Stimulated activated CD4-positive, alpha-beta T cell treated with anti-CD3 and anti-CD28 coated beads, TNF-alpha, amount 100 ng/mL, for 1 hour (primary cell): ENCODE measurements around the gene LRRFIP1.
"Not testable (repeated sequence)": the region's sequence is repeated elsewhere in the genome, so short reads cannot be mapped to it uniquely, and the experiment has no call there.

Source experiments
- DNase-seq, 3 donors: peaks; one replicate each; pipeline ENCODE4 v3.0.0-alpha.2; 2020; ENCODE audit warnings: low read depth in 3 of 3, low spot score in 1 of 3

The LRRFIP1 gene

DNA sequence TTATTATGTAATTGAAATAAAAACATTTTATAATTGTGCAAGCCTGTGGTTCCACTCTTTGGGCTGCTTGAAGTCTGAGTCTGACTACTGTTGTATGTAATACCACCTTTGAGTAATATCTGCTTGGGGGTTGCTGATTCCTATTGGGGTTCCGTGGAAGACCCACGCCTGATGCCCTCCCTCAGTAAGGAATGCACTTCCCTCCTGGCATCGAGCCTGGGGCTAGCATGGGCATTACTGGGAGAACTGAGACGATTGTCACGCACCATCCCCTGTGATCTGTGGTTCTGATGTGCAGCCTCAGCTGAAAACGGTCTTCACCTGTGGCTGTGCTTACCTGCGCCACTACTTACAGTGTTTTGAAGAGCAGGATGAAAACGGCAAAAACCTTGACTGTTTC, 138.5 kb downstream of the LRRFIP1 start:
- DNase-seq: no peak

- no peak for DNase-seq
Measured at GRCh38 chr2:237766340-237766739, 139.0 kb downstream of the LRRFIP1 start.

GRCh38 chr2:237772513-237772912, 145.1 kb downstream of the LRRFIP1 start:
- DNase-seq: no peak

DNA sequence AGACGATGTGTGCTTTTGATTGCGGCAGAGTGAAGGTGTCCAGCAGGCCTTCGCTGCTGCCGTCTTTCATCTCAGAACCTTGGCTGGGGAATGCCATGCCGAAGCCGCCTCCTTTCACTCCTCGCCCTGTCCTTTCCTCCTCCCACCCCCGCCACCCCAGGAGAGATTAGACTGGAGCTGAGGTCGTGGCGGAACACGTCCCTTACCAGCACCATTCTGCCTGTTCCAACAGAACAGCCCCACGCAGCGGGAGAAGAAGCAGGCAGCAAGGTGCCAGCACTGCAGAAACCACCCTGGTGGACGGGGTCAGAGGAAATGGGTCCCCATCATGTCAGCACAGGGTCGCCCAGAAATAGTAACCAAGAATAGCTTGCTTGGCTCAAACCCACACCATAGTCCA, 146.4 kb downstream of the LRRFIP1 start:
- no peak for DNase-seq

- peak in 1 of 3 donors; percentile 10 for DNase-seq
Measured at GRCh38 chr2:237774811-237775553, 147.6 kb downstream of the LRRFIP1 start.

GRCh38 chr2:237779521-237779920, 152.1 kb downstream of the LRRFIP1 start:
- no peak for DNase-seq

DNA sequence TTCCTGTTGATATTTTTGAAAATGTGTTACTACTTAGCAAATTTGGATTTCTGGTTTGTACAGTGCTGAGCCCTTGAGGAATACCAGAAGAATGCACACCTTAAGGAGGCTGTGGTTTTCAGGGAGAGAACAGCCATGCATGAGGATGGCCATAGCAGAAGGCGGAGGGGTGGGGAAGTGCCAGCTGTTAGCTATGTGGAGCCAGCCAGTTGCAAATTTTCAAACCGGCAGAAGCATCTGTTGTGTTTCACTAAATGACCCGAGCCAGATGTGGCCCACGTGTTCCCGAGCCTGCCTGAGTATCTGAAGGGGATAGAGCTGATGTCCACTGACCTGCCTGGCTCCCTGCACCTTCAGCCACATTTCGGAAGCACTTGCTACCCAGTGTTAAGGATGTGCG, 154.8 kb downstream of the LRRFIP1 start:
- DNase-seq: no peak

DNA sequence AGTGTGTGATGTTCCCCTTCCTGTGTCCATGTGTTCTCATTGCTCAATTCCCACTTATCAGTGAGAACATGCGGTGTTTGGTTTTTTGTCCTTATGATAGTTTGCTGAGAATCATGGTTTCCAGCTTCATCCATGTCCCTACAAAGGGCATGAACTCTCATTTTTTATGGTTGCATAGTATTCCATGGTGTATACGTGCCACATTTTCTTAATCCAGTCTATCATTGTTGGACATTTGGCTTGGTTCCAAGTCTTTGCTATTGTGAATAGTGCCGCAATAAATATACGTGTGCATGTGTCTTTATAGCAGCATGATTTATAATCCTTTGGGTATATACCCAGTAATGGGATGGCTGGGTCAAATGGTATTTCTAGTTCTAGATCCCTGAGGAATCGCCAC, 156.3 kb downstream of the LRRFIP1 start:
- not testable (repeated sequence) for DNase-seq

DNA sequence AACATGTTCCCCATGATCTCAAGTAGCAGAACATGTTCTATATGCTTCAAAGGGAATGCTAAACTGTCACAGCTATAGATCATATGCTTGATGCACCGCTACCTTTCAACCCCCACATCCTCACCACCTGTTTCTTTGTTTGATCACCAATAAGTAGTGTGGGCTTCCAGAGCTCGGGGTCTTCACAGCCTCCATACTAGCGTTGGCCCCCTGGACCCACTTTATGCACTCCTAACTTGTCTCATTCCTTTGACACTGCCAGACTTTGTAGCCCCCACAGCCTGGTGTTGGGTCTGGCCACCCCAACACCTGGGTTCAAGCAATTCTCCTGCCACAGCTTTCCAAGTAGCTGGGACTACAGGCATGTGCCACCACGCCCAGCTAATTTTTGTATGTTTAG, 159.5 kb downstream of the LRRFIP1 start:
- DNase-seq: no peak

DNA sequence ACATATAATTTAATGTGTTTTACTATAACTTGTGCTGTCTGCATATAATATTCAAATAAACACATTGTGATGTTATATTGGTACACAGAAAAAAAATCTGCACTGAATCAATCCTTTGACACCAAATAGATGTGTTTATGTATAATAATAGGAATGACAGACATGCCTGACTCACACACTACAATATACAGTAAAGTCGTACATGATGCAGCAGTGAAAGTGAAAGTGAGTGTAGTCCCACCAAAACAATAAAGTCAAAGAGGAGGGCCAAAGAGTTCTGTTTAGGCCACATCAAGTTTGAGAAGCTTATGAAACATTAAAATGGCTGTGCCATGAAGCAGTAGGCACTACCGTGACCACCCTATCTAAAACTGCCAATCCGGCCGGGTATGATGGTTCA, 163.0 kb downstream of the LRRFIP1 start:
- DNase-seq: no peak

DNA sequence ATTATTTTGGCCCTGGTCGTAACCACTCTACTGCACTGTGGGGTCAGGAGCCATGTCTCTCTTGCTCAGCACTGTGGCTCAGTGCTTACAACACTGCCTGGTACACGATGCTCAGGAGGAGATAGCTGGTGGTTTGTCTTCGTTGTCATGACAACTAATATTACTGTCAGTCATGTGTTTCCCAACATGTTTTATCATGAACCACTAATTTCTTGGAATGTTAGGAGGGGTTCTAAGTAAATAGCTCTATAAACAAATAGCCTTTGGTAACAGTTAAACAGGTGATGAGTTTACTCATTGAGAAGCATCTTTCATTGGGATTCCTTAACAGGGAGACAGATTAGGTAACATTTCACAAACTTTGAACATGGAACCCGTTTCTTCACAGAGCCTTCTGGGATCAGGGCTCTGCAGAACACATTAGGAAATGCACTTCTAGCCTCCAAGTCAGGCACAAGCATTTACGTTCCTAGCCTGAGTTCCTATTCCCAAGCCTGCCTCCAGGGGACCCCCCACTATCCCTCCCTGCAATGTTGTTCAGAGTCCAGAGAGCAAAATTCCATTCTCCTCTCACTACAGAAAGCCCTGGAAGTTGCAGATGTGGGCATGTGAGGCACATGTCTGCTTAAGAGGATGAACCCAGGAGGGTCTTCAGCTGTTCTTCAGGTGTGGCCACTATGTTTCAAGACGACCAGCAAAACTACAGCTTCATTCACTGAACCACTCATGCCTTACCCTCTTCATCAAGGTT, 164.8 kb downstream of the LRRFIP1 start:
- DNase-seq: no peak

DNA sequence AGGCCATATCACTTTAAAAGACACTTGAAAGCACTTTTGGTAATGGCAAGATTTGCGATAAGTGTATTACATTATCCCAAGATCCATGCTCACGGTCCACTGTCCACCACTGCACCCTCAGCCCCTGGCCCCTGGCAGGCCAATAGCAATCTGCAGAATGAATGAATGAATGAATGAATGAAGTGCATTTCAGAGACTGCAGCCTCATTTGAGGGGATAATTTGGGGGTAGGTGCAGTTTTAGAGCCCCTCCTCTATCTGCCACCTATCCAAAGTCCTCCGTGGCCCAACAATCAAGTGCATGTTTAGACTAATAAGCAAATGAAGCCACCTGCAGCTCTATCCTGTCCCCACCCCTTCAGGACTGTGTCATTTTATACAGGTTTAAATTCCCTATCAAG, 169.9 kb downstream of the LRRFIP1 start:
- no peak for DNase-seq

- no peak for DNase-seq
Measured at GRCh38 chr2:237798236-237799059, 171.1 kb downstream of the LRRFIP1 start, which contains the start of gene RBM44. TSS of gene RBM44 (plus strand) at chr2:237798779. CDS start at chr2:237813610, 14,831 bp downstream.

- DNase-seq: no peak
Measured at GRCh38 chr2:237799060-237799428, 171.7 kb downstream of the LRRFIP1 start.

DNA sequence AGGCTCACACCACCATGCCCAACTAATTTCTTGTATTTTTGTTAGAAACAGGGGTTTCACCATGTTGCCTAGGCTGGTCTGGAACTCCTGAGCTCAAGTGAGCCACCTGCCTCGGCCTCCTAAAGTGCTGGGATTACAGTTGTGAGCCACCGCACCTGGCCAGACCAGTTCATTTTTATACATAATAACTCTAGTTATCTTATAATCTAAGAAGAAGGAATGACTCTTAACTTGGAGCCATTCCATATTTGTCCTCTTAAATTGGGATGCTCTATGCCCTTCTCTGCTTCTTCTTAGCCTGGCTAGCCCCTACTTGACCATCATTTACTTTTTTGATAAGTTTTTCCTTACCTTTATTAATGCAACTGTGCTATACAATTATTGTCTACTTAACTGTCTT, 174.1 kb downstream of the LRRFIP1 start:
- DNase-seq: no peak

GRCh38 chr2:237806334-237806733, 178.9 kb downstream of the LRRFIP1 start:
- no peak for DNase-seq

DNA sequence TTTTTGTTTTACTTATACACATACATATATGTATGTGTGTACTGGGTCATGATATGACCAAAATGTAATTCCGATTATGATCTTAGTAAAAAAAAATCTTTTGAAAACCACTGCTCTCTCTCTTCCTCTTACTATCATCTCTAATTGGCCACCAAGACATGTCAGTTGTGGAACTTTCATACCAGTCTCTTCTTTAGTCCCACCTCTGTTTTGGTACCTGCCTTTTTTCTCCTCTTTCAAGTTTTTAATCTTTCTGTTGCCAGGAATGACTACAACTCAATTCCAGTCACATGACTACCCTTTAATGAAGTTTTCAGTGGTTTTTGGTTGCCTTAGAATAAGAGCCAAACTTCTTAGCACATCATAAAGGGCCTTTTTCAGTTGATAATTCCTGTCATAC, 188.2 kb downstream of the LRRFIP1 start:
- no peak for DNase-seq

GRCh38 chr2:237816531-237816930, 189.1 kb downstream of the LRRFIP1 start:
- DNase-seq: no peak

DNA sequence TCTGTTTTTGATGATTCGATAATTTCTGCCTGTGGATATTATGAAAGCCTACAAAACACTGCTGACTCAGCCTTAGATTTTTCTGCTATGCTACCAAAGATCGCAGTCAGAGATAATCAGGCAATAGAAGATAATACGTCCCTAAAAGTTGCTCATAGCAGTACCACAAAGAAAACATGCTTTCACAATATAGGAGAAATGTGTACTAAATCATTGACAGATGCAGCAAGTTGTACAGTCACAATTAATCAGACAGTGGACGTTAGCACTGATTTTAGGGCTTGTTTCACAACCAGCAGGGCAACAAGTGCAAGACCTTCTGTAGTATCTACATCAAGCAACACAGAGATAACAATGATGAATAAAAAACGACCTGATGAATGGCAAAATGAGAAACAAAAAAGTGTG, 190.7 kb downstream of the LRRFIP1 start:
- DNase-seq: no peak

DNA sequence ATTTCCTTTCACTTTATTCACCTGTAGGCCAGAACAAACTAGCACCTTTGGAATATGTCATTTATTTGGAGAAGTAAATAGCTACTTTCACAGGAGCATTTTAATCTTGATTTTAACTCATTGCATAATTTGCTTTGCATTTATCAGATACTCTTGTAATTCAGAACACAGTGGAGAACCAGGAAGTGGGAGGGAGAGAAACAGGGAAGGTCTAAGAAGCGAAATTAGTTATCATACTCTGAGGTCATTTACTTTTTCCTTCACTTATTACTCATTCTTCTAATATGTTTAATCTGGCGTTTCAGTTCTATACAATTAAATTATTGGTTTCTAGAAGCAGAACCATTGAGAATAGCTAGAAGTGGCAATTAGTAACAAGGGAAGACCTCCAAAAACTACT, 191.8 kb downstream of the LRRFIP1 start:
- no peak for DNase-seq

GRCh38 chr2:237820421-237820820, 193.0 kb downstream of the LRRFIP1 start:
- no peak for DNase-seq

DNA sequence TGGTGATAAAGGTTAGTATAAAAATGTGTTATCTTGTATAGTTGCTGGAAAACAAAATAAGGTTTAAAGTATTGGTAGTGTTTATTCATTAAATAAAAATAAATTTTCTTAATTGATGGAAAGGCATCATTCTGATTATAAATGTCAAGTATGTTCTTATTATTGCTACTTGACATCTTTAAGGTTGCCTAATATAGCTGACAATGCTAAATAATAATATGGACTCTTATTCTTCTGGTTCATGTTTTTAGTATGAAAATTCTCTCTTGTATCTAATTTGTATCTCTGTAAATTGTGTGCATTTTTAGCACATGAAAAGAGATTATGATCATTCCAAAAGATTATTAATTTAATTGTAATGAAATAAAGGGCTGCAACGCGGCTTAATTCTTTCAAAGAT, 196.2 kb downstream of the LRRFIP1 start:
- DNase-seq: no peak
